Measurements from ENCODE around the gene TAPBP.

The TAPBP gene

DNA sequence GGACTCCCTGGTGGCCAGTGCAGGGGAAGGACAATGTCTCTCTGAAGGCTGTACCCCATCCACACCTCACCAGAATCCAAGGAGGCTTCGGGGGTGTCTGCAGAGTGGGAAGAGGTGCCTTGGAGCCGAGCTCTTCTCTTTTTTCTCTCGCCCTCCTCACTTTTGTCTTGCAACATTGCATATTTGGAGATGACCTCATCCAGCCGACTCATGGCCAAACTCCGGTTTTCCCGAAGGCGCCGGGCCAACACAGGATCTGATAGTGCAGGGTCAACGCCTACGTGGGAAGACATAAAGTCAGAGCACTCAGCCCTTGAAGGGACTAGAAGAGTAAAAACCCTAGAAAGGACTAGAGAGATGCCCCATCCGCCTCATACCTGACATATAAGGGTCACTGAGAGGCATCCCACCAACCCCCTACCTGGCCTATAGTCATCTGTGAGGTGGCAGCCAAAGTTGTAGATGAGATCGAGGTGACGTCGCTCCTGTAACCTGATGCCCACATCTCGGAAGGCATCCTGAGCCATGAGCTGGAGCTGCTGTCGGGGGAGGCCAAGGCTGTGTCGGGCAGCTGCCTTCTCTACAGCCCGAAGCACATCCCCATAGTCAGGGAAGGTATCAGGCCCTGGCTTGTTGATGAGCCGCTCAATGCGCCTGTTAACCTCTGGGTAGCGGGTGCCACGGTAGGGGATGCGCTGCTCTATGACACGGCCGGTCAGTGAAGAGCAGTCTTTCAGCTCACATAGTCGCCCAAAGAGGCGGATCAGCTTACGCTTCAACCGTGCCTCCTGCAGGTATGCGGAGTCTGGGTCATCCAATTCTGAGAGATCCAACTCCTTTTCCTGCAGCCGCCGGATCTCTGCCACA, 6.7 kb upstream of the TAPBP start:
- DNase-seq (ENCODE audit: insufficient read length, low spot score) (no peak), FAIRE-seq (no peak)

GRCh38 chr6:33319939-33320314, 6.0 kb upstream of the TAPBP start:
- DNase-seq (ENCODE audit: insufficient read length, low spot score) (no peak), FAIRE-seq (no peak)

- FAIRE-seq (no peak), DNase-seq (ENCODE audit: insufficient read length, low spot score) (no peak)
Measured at GRCh38 chr6:33318426-33319073, 4.7 kb upstream of the TAPBP start.

DNA sequence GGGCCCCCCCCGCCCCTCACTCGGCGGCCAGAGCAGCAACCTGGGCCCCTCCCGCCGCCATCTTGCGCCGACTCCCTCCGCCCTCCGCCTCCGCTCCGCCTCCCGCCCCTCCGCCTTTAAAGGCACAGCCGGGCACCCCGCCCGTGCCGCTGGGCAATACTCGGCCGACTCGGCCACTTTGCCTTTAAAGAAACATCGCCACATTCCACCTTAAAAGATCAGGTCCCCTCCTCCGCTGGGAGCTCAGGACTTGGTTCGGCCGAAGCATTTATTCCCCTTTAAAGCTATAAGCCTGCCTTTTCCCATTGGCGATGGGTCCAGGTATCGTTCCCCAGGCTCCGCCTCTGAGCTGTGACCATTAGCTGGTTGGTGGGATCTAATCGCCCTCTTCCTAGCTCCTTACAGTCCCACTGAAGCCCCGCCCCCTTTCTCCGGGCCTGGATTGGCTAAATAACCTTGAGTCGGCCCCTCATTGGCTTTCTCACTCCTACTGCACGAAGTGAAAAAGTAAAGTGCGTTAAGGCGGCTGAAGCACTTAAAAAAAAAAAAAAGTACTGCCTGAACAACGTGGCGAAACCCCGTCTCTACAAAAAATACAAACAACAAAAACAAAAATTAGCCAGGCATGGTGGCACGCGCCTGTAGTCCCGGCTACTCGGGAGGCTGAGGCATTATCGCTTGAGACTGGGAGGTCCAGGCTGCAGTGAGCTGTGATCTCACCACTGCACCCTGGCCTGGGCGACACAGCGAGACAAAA, 4.0 kb upstream of the TAPBP start, which contains the start of gene ZBTB22:
Gene ZBTB22 (minus strand): TSS at position 76 of the 757 bp plus-strand sequence. CDS start 828 bp downstream, outside the sequence.
- FAIRE-seq, result peak; percentile 94
- DNase-seq (ENCODE audit: insufficient read length, low spot score), result peak; percentile 72

GRCh38 chr6:33317419-33317668, 3.5 kb upstream of the TAPBP start:
- FAIRE-seq (no peak), DNase-seq (ENCODE audit: insufficient read length, low spot score) (no peak)

- FAIRE-seq (no peak), DNase-seq (ENCODE audit: insufficient read length, low spot score) (no peak)
Measured at GRCh38 chr6:33316603-33317418, 2.9 kb upstream of the TAPBP start.

GRCh38 chr6:33315793-33316602, 2.1 kb upstream of the TAPBP start:
- FAIRE-seq (no peak), DNase-seq (ENCODE audit: insufficient read length, low spot score) (no peak)

DNA sequence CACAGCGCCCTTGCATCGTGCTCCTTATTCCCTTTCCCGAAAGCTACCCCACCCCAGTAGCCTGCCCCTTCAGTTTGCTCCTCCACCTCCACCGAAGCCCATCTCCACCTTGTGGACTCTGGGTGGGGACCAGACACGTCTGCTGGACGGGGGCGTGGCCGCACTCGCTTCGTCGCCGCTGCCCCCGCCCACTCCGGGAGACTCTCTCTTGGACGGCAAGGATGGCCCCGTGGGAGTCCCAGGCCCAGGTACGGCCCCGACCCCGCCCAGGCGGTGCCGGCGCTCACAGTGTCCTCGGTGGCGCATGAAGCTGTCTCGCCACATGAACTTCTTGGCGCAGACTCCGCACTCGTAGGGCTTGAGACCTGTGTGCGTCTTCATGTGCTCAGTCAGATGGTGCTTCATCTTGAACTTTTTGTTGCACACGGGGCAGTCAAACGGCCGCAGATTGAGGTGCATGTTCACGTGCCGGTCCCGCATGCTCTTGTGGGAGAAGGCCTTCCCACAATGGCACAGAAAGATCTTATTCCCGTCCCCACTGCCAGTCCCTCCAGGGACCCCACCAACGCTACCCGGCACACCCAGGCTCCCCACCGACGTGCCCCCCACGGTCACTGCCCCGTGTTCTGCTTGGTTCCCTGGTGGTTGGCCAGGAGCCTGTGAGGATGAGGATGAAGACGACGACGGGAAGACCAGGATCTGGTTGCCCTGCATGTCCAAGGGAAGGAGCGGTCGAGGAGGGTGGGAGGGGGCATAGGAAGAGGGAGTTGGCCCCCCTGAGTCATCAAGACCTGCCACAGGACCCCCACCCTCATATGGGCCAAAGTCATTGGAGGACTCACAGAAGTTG, 1.3 kb upstream of the TAPBP start:
- DNase-seq (ENCODE audit: insufficient read length, low spot score) (no peak), FAIRE-seq (no peak)

GRCh38 chr6:33314515-33314942, 651 bp upstream of the TAPBP start:
- peak; percentile 70 for FAIRE-seq

GRCh38 chr6:33313105-33313708, 671 bp downstream of the TAPBP start:
- no peak for FAIRE-seq
- no peak for DNase-seq (ENCODE audit: insufficient read length, low spot score)

More at GRCh38 chr6:33314515-33314942, 651 bp upstream of the TAPBP start:
- peak; percentile 26 for DNase-seq (ENCODE audit: insufficient read length, low spot score)

DNA sequence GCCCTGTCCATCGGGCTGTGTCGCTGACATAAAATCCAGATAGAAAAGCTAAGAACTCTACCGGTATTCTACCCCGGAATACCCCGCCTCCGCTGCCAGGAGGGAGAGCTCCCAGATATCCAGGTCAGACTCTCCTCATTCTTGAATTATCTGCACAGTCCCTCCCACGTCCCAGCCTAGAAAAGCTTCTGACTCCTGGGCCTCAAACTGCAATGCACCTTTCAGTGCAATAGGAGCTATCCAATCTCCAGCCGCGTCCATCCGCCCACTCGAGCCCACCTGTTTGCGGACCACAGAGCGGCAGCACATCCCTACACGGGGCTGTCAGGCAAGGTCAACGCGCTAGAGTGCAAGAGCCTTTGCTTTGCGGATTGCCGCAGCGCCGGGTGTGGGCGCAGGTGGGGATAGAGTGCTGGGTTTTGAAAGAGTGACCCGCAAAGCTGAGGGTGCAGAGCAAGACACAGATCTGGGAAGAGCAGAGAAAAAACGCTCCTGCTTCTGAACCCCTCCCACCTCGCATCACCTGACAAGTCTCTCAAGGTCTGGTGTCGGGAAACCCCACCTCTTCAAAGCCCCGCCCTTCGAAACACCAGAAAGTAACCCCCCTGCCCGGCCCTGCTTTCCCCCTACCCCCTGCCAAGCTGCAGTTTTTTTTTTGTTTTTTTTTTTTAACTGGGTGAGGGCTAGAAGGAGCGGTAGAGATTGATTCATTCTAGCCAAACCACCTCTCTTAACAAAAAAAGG, 1.3 kb downstream of the TAPBP start:
- FAIRE-seq (peak; percentile 71), DNase-seq (ENCODE audit: insufficient read length, low spot score) (peak; percentile 80)

DNA sequence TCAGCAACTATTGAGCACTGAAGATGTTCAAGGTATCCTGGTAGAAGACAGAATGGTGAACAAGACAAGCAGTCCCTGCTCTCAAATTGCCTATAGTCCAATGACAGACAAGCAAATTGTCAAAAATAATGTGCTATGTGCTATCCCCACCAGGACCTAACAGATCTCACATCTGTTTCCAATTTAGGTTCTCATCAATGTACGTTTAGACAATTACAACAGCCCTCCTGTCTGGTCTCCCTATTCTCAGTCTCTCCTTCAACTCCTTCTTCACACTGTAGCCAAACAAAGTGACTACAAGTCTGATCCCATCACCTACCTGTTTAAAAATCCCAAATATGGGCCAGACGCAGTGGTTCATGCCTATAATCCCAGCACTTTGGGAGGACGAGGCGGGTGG, 7.5 kb downstream of the TAPBP start:
- FAIRE-seq, result no peak
- DNase-seq (ENCODE audit: insufficient read length, low spot score), result no peak

GRCh38 chr6:33305052-33305451, 8.8 kb downstream of the TAPBP start:
- DNase-seq (ENCODE audit: insufficient read length, low spot score) (no peak), FAIRE-seq (no peak)

DNA sequence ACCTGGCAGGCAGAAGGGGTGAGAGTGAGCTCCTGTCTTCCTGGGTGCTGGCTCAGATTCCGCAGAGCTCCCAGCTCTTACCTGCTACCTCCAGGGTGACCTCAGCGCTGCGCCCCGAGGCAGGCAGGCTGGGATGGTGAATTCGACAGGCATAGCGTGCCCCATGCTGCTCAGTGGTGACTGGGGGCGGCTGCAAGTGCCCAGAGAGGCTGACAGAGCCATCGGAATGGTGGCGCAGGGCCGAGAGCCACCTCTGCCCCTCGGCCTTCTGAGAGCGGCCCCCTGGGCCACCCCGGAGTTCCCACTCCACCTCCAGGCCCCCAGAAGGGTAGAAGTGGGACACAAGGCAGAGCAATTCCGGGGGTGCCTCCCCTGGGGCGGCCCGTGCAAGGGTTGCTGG, 9.7 kb downstream of the TAPBP start:
- no peak for DNase-seq (ENCODE audit: insufficient read length, low spot score)
- FAIRE-seq, result no peak

GRCh38 chr6:33301877-33302276, 12.0 kb downstream of the TAPBP start:
- FAIRE-seq (no peak), DNase-seq (ENCODE audit: insufficient read length, low spot score) (no peak)

DNA sequence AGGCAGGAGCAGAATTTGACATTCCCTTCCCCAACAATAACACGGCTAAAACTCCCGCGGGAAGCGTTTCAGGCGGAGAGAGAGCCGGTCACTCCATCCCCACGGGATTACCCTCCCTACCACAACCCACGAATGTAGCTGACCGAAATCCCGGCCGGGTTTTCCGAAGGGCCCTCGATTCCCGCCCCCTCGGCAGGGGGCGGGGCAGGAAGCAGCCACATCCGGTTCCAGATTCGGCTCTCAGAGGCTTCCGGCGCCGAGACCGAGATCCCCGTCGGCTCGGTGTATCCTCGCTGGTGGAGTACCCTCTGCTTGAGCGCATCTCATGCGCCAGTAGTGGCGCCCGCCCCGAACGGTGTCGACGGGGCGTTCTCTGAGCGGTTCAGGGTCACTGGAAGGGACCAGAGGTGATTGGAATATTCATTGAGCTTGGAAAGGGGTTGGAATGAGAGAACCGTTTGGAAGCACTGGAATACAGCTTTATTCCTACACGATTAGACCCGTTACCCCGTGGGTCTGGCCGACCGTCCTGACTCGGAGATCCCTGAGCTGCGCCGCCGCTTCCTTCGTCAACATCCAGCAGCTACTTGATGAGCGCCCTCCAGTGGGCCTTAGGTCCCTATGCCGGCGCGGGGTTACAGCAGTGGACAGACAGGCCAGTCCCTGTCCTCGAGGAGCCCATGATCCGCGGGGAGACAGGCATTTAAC, 14.5 kb downstream of the TAPBP start:
- FAIRE-seq, result peak; percentile 94
- peak; percentile 82 for DNase-seq (ENCODE audit: insufficient read length, low spot score)

- peak; percentile 4 for FAIRE-seq
- DNase-seq (ENCODE audit: insufficient read length, low spot score), result peak; percentile 38
Measured at GRCh38 chr6:33298773-33299236, 15.1 kb downstream of the TAPBP start, which contains the start of gene RGL2. Gene RGL2 (minus strand): TSS chr6:33298942. CDS start chr6:33298610, 332 bp downstream.
